Heart left ventricle (tissue), 13 donors: ENCODE data around the gene GTF2IRD1.

ENCODE experiments used
- CTCF ChIP-seq, 12 donors: fragments of 200-600 bp; sonication (generic) in 4 of 12; IDR thresholded peaks; one replicate each; pipeline versions ENCODE4 v1.5.0 to v1.8.0; 2018 to 2022; ENCODE audit warnings: antibody characterized with exemption in 12 of 12, mild to moderate bottlenecking in 5 of 12
- POLR2A ChIP-seq, 2 donors: fragments of 450-650 bp; IDR thresholded peaks; one replicate each; pipeline ENCODE4 v1.6.1; 2017; ENCODE audit warnings: antibody characterized with exemption in 2 of 2, mild to moderate bottlenecking in 2 of 2, moderate library complexity in 2 of 2
- donor health status: ischemic (EF 13 %, LVEDD 7.1; RV severe dilation, severe dysfunction).
- donor health status: DM: no; HTN: yes; CAD: no.
- donor health status: DM: no; HTN: no; CAD: no.
- donor health status: ischemic (EF 25% LVEDD 6.9; RV normal size, moderate dysfunction).
- donor health status: ischemic (EF 25% LVEDD 5.7; RV mildly dilated, moderate dysfunction).
- donor health status: ischemic (EF 35%, LVEDD 5.7; RV mildly dilated, moderate dysfunction).
- donor health status: nonischemic (EF 11% LVEDD 7.7; RV severe dilation, severe dysfunction).
- donor health status: DM: yes; HTN: yes; CAD: no.
- donor health status: PGD.
- donor health status: ischemic (EF 29% LVEDD 5.4; RV normal size, mild dysfunction).
- donor health status: nonischemic (EF 23%, LVEDD 6.1; RV moderate dilation, normal function).

GRCh38 chr7:74404741-74405140, 49.0 kb upstream of the GTF2IRD1 start:
- TF ChIP-seq POLR2A (IDR thresholded peaks at IDR 0.05): no peak
- no peak for TF ChIP-seq CTCF (IDR thresholded peaks at IDR 0.05)
